Osteocyte (in vitro differentiated cells): ENCODE measurements around the gene DBN1. TPM values are rescaled to one million over a fixed set of nuclear protein-coding genes. Genes with fewer than 3 reads are reported as not detected.

Experiments used
- DNase-seq: peaks from one replicate; pipeline ENCODE4 v3.0.0; 2021; ENCODE audit warnings: mixed read lengths; ENCODE audit not compliant: unreplicated experiment; ENCODE audit errors: extremely low spot score
- H3K27ac Mint-ChIP-seq: one replicate; pipeline ENCODE4 v1.8.0; 2021; ENCODE audit warnings: mild to moderate bottlenecking, mixed read lengths; ENCODE audit not compliant: unreplicated experiment
- H3K27me3 Mint-ChIP-seq: one replicate; pipeline ENCODE4 v1.8.0; 2021; ENCODE audit warnings: mixed read lengths; ENCODE audit not compliant: unreplicated experiment
- H3K36me3 Mint-ChIP-seq: one replicate; pipeline ENCODE4 v1.8.0; 2021; ENCODE audit warnings: mixed read lengths; ENCODE audit not compliant: unreplicated experiment
- H3K4me1 Mint-ChIP-seq: one replicate; pipeline ENCODE4 v1.8.0; 2021; ENCODE audit warnings: mixed read lengths; ENCODE audit not compliant: unreplicated experiment
- H3K4me3 Mint-ChIP-seq: one replicate; pipeline ENCODE4 v1.8.0; 2021; ENCODE audit warnings: mild to moderate bottlenecking, moderate library complexity, mixed read lengths; ENCODE audit not compliant: unreplicated experiment
- H3K9me3 Mint-ChIP-seq: one replicate; pipeline ENCODE4 v1.8.0; 2021; ENCODE audit warnings: mixed read lengths; ENCODE audit not compliant: unreplicated experiment
- CTCF ChIP-seq: fragments of 200-600 bp; sonication (generic); IDR thresholded peaks from 2 replicates; pipeline ENCODE4 v1.5.0; 2021; ENCODE audit warnings: antibody characterized with exemption, mild to moderate bottlenecking, moderate library complexity
- total RNA-seq: library from RNA; stranded (reverse); gene quantifications from 2 replicates; pipeline ENCODE4 v1.2.1, GENCODE V29; 2021

DBN1 gene
- total RNA-seq, 1 donor from 2014 or later = 248 TPM

GRCh38 chr5:177511796-177512675 is 38.6 kb upstream of the DBN1 start:
- Mint-ChIP-seq H3K4me3 (no peak overlapping the region), H3K9me3 (no peaks in the 10 kb centered on the region), H3K27me3 (no peaks in the 10 kb centered on the region), H3K36me3 (peaks cover 20% of the 10 kb centered on the region), H3K27ac (no peak overlapping the region), H3K4me1 (peaks cover 19% of the 10 kb centered on the region)
- TF ChIP-seq CTCF = no peak
- no peak for DNase-seq

DNA sequence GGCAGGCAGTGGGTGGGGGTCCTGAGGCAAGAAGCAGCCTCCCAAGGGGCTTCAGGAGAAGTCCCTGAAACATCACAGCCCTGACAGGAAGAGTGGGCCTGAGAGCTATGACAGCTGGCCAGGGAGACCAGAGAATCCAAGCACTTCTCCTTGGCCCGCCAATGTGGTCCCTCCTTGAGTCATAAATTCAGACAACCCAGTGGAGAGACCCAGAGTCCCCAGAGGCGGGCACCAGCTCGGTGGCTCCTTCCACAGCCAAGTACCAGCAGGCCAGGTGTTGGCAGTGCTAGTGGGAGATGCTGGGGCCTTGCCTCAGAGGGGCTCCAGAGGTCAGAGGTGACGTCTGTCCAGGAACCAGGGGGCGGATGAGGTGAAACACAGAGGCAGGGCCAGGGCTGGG is 37.7 kb upstream of the DBN1 start:
- Mint-ChIP-seq H3K27ac (no peak overlapping the region), H3K9me3 (no peaks in the 10 kb centered on the region)
- TF ChIP-seq CTCF = no peak

DNA sequence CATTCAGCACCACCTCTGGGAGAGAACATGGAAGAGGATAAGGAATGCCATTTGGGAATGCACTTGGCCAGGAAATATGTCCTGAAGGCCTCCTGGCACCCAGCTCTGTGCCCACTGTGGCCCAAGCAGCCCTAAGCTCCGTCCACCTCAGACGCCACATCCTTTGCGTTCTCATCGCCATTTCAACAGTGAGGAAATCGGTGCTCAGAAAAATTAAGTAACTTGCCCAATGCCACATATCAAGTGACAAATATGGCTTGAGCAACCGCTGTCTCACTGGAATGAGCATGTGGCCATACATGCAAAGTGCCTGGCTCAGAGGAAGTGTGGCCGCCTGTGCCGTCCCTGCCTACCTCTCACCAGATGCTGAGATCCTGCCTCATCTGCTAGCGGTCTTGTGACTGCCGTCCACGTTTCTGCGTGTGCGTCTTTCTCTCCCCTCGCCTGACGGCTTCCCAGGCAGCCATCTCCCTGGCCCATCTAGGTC is 37.2 kb upstream of the DBN1 start:
- Mint-ChIP-seq H3K9me3 (no peaks in the 10 kb centered on the region), H3K36me3 (peaks cover 18% of the 10 kb centered on the region), H3K4me3 (no peak overlapping the region), H3K4me1 (peaks cover 8% of the 10 kb centered on the region), H3K27me3 (no peaks in the 10 kb centered on the region), H3K27ac (no peak overlapping the region)
- DNase-seq = no peak
- no peak for TF ChIP-seq CTCF

More for the DNA sequence above, 37.7 kb upstream of the DBN1 start:
- no peak for DNase-seq
- peaks cover 20% of the 10 kb centered on the region for H3K36me3 Mint-ChIP-seq
- H3K4me3 Mint-ChIP-seq = no peak overlapping the region
- peaks cover 13% of the 10 kb centered on the region for H3K4me1 Mint-ChIP-seq
- H3K27me3 Mint-ChIP-seq = no peaks in the 10 kb centered on the region

DNA sequence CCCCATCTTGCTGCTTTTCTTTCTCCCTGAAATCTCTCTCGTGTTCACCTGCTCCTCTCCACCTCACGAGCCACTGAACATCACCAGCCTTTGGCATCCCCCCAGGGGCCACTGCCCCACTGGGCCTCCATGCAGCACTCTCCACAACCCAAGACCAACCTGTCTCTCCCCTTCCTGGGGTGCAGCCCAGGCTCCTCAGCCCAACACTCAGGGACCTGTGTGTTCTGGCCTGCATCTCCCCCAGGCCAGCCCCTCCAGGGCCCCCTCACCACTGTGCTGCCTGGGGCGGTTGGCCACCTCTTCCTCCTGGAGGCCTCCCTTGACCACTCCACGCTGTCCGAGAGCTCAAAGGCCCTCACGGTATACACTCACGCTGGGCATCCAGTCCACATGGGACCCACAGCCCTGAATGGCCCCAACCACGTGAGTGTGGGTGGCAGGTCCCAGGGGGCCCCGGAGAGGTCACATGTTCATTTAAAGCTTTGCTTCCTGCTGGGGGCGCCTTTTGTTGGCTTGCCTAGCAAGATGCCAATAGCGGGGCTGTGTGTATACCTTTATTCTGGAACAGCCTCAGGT is 36.6 kb upstream of the DBN1 start:
- Mint-ChIP-seq H3K9me3 (no peaks in the 10 kb centered on the region), H3K27ac (no peak overlapping the region), H3K4me1 (peaks cover 2% of the 10 kb centered on the region), H3K36me3 (peaks cover 13% of the 10 kb centered on the region), H3K27me3 (no peaks in the 10 kb centered on the region), H3K4me3 (no peak overlapping the region)
- TF ChIP-seq CTCF = no peak
- DNase-seq = no peak

DNA sequence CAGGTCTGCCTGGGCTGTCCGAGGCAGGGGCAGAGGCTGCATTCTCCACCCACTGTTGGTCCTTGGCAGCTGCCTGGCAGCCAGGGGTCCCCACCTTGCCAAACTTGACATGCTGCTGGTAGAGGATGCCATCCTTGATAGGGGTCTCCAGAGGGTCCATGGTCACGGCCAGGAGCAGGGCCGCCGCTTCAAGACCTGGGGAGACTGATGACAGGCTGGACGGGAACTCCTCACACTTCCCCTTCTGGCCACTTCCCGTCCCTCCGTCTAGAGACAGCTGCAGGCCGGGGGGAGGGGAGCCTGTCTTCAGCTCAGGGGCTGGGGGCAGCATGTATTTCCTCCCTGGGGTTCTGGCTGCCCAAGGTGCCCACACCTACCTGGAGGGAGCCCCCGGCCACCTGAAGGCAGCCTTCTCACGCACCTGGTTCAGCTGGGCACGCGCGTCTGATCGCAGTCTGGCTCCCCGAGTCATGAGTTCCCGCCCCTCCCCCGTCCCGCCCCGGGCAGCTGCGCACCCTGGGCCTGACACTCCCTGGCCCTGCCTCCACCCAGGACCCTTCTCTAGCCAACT is 36.0 kb upstream of the DBN1 start, which contains the start of gene DOK3:
DOK3 (minus strand) TSS at position 446 of the 571 bp plus-strand sequence; CDS start at position 160, 286 bp downstream.
- Mint-ChIP-seq H3K27ac (no peak within 1 kb of the TSS), H3K36me3 (peaks cover 13% of the 10 kb centered on the region), H3K4me3 (no peak within 1 kb of the TSS), H3K4me1 (peaks cover 2% of the 10 kb centered on the region), H3K9me3 (no peaks in the 10 kb centered on the region), H3K27me3 (no peaks in the 10 kb centered on the region)
- no peak for TF ChIP-seq CTCF
- DNase-seq = no peak
